DND-41 (cell line): Measurements from ENCODE around the gene TRIM44.

ENCODE experiments used
- ATAC-seq: fragments of 200-7000 bp; cut with Tn5 transposase; 3 replicates; pipeline ENCODE4 v1.9.1; 2021; ENCODE audit warnings: low read depth; ENCODE audit not compliant: insufficient read depth
- DNase-seq: peaks from one replicate; pipeline ENCODE4 v3.0.0-alpha.2; 2020
- H2AFZ ChIP-seq: 2 replicates; pipeline ENCODE4 v1.6.0; 2012; ENCODE audit warnings: low read depth, low read length
- H3K27ac ChIP-seq: 2 replicates; pipeline ENCODE4 v1.5.1; 2012; ENCODE audit warnings: low read length, inconsistent platforms
- H3K27me3 ChIP-seq: fragments of 200-600 bp; sonication (generic); 2 replicates; pipeline ENCODE4 v1.6.0; 2012; ENCODE audit warnings: low read length, mild to moderate bottlenecking, inconsistent platforms; ENCODE audit not compliant: insufficient read depth, poor library complexity
- H3K36me3 ChIP-seq: 2 replicates; pipeline ENCODE4 v1.5.1; 2012; ENCODE audit warnings: low read length, inconsistent platforms; ENCODE audit not compliant: insufficient read depth
- H3K4me1 ChIP-seq: 2 replicates; pipeline ENCODE4 v1.5.1; 2012; ENCODE audit warnings: mild to moderate bottlenecking, low read length; ENCODE audit not compliant: insufficient read depth
- H3K4me2 ChIP-seq: 2 replicates; pipeline ENCODE4 v1.6.0; 2012; ENCODE audit warnings: mild to moderate bottlenecking, moderate library complexity, low read length, inconsistent platforms; ENCODE audit not compliant: insufficient read depth
- H3K4me3 ChIP-seq, 2 experiments: fragments of 200-600 bp in 1 of 2; shearing (Covaris generic) in 1 of 2; 2 replicates each; pipeline ENCODE4 v1.5.1; 2012 to 2016; ENCODE audit warnings: inconsistent platforms in 2 of 2, low read length in 2 of 2, mild to moderate bottlenecking in 2 of 2, low read depth in 1 of 2, moderate library complexity in 1 of 2
- H3K79me2 ChIP-seq: 2 replicates; pipeline ENCODE4 v1.6.0; 2012; ENCODE audit warnings: low read length, inconsistent platforms; ENCODE audit not compliant: insufficient read depth
- H3K9ac ChIP-seq: 2 replicates; pipeline ENCODE4 v1.6.0; 2012; ENCODE audit warnings: low read depth, mild to moderate bottlenecking, inconsistent platforms, low read length, moderate library complexity
- H3K9me3 ChIP-seq: 2 replicates; pipeline ENCODE4 v1.5.1; 2012; ENCODE audit warnings: low read length, moderate library complexity, mild to moderate bottlenecking, inconsistent platforms; ENCODE audit not compliant: insufficient read depth, severe bottlenecking
- H4K20me1 ChIP-seq: 2 replicates; pipeline ENCODE4 v1.6.0; 2012; ENCODE audit warnings: low read length; ENCODE audit not compliant: insufficient read depth
- EZH2 ChIP-seq: IDR thresholded peaks from 3 replicates; pipeline ENCODE4 v1.6.1; 2012; ENCODE audit warnings: borderline replicate concordance, low read depth, mild to moderate bottlenecking, moderate library complexity, low read length, inconsistent platforms; ENCODE audit not compliant: severe bottlenecking
- TF ChIP-seq, protein P1 (sequence below): IDR thresholded peaks from 2 replicates; pipeline ENCODE4 v1.5.1; 2012; ENCODE audit warnings: borderline replicate concordance, low read length, moderate library complexity, mild to moderate bottlenecking; ENCODE audit not compliant: poor library complexity, severe bottlenecking; ENCODE audit errors: extremely low read depth

Gene TRIM44

DNA sequence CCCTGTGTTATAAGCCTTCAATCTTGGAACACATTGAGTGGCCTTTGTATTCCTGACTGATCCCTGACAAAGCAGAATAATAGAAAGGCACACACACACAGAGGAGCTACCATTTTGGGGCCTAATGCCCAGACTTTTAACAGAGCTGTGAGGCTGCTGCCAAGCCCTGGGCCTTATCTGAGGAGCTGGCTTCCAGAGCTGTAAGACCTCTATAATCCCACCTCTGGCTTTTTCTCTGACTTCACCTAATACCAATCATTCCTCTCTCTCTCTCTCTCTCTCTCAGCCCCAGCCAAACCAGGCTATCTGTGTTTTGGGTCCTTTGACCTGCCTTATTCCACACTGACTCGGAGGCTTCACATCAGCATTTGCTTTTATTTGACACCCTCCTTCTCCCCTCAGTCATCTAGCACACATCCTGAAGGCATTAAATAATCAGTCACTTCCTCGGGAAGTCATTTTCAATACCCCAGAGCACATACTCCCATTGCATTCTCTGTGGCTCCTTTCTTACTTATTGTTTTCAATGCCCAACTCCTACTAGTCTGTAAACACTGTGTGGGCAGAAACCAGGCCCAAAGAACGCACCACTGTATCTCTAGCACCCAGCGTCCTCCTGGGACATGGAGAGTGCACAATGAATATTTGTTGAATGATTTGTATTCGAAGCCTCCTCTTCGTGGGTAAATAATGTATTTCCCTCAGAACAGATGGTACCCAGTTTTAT lies 21.2 kb upstream of the TRIM44 start:
- Histone ChIP-seq H2AFZ (no peak overlapping the region), H3K4me1 (no peaks in the 10 kb centered on the region), H3K9ac (no peak overlapping the region), H3K27ac (no peak overlapping the region), H3K27me3 (peaks cover 5% of the 10 kb centered on the region), H3K9me3 (no peaks in the 10 kb centered on the region), H3K36me3 (no peaks in the 10 kb centered on the region), H3K4me2 (no peak overlapping the region), H4K20me1 (no peaks in the 10 kb centered on the region), H3K79me2 (no peaks in the 10 kb centered on the region), H3K4me3 (no peak overlapping the region)
- ATAC-seq, result no peak
- DNase-seq, result no peak
- TF ChIP-seq EZH2, result no peak
- TF ChIP-seq, protein P1, sequence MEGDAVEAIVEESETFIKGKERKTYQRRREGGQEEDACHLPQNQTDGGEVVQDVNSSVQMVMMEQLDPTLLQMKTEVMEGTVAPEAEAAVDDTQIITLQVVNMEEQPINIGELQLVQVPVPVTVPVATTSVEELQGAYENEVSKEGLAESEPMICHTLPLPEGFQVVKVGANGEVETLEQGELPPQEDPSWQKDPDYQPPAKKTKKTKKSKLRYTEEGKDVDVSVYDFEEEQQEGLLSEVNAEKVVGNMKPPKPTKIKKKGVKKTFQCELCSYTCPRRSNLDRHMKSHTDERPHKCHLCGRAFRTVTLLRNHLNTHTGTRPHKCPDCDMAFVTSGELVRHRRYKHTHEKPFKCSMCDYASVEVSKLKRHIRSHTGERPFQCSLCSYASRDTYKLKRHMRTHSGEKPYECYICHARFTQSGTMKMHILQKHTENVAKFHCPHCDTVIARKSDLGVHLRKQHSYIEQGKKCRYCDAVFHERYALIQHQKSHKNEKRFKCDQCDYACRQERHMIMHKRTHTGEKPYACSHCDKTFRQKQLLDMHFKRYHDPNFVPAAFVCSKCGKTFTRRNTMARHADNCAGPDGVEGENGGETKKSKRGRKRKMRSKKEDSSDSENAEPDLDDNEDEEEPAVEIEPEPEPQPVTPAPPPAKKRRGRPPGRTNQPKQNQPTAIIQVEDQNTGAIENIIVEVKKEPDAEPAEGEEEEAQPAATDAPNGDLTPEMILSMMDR, result no peak

- no peak overlapping the region for H2AFZ ChIP-seq
- no peak overlapping the region for H3K4me2 ChIP-seq
- H3K9ac ChIP-seq, result no peak overlapping the region
- TF ChIP-seq, protein P1, result no peak
- TF ChIP-seq EZH2, result no peak
- no peaks in the 10 kb centered on the region for H3K36me3 ChIP-seq
- H3K9me3 ChIP-seq, result no peaks in the 10 kb centered on the region
- no peaks in the 10 kb centered on the region for H4K20me1 ChIP-seq
- no peak for ATAC-seq
- H3K27ac ChIP-seq, result no peak overlapping the region
- DNase-seq, result no peak
- H3K4me3 ChIP-seq, result no peak overlapping the region
- no peaks in the 10 kb centered on the region for H3K79me2 ChIP-seq
- H3K27me3 ChIP-seq, result peaks cover 5% of the 10 kb centered on the region
- no peaks in the 10 kb centered on the region for H3K4me1 ChIP-seq
Observed at GRCh38 chr11:35641964-35642363, 20.6 kb upstream of the TRIM44 start.

GRCh38 chr11:35647421-35648093 lies 15.0 kb upstream of the TRIM44 start:
- Histone ChIP-seq H3K4me1 (no peaks in the 10 kb centered on the region), H3K9me3 (no peaks in the 10 kb centered on the region), H3K4me2 (no peak overlapping the region), H3K4me3 (no peak overlapping the region), H3K36me3 (no peaks in the 10 kb centered on the region), H3K79me2 (no peaks in the 10 kb centered on the region), H3K27me3 (no peaks in the 10 kb centered on the region), H4K20me1 (no peaks in the 10 kb centered on the region), H2AFZ (no peak overlapping the region), H3K27ac (no peak overlapping the region), H3K9ac (no peak overlapping the region)
- TF ChIP-seq, protein P1, result no peak
- TF ChIP-seq EZH2, result no peak
- no peak for DNase-seq
- ATAC-seq, result no peak
